Activated CD4-positive, alpha-beta T cell treated with anti-CD3 and anti-CD28 coated beads, Interleukin-2, amount 50 U/mL, for 48 hours (primary cell): ENCODE measurements around the gene PDIK1L.
"Not testable (repeated sequence)": the region's sequence is repeated elsewhere in the genome, so short reads cannot be mapped to it uniquely, and the experiment has no call there.

ENCODE experiments used
- DNase-seq, 2 experiments: peaks; one replicate each; pipeline ENCODE4 v3.0.0-alpha.2; 2020

Gene PDIK1L

DNA sequence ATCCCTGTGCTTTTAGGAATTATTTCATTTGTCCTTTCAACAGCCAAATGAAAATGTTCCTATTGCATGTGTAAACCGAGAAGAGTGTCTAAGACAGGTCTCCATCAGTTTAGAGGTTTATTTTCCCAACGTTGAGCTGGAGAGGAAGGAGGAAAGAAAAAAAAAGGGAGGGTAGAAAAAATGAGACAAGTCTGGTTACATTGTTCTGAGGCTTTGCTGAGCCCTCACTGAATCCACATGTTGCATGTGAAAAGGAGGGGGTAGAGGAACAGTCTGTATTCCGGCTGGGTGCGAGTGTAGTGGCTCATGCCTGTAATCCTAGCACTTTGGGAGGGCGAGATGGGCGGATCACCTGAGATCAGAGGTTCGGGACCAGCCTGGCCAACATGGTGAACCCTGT lies 19.2 kb upstream of the PDIK1L start:
- no peak for DNase-seq

DNA sequence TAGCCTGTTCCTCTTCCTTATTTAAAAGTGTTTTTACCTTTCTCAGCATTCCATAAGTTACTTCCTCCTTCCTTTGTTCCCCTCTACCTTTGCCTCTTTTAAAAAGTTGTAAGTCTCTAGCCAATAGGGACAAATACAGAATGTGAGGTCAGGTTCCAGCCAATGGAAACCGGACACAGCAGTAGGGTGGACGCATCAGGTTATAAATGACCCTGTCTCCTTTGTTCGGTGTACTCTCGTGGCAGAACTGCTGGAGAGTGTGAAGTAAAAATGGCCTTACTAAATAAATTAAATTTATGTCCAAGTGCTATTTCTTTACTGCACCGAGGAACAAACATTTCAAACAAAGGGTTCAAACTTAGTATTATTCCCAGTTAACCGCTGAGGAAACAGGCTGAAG lies 18.1 kb upstream of the PDIK1L start:
- DNase-seq, result not testable (repeated sequence)

DNA sequence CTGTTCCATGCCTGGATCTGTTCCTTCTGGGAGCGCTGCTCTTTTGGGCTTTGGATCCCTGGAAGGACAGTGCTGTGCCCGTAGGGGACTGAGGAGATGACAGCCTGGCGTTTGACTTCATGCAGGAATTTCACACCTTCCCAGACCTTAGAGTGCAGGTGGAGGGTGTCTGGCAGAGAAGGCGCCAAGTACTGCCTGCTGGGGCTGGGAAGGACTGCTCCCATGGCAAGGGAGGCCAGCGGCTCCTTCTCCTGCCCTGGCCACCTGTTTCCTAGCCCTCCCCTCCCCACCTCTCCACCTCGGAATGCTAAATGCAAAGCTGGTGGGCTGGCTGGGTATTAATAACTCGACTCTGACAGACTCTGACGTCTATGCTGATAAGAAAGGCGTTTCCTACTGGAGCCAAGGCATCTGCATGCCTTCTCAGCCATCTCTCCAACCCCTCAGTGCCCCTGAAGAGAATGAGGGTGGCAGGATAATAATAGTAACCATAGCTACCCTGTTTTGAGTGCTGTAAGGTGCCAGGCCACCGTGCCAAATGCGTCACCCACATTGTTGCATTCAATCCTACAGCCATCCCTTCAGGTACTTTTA lies 17.5 kb upstream of the PDIK1L start:
- no peak for DNase-seq

DNA sequence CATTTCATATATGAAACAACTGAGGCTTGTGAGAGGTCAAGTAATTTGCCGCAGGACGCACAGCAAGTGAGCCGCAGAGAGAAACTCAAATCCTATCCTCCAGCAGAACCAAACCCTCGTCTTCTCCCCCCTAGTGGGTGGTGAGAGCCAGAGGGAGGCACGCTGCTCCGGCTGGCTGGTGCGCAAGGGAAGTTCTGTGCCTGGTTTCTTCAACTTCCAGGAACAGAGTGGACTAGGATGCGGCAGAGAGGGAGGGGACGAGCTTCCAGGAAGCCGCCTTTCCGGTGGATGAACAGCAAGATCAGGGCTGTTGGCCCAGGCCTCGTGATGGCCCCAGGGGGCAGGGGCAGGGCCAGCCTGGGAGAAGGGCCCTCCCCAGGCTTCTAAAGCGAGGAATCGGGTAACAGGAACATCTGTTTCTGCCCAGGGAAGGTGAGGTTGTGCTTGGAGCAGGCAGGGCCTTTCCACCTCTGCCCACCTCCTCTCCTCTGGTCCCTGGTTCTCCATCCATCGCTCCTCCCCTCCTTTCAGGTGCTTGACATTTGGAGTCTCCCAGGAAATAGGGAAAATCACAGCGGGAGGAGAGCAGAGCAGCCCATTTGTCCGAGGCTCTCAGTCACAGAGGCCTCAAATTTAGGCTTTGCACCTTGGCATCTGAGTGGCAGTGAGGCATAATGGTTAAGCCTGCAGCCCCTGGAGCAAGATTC lies 16.8 kb upstream of the PDIK1L start:
- no peak for DNase-seq

DNA sequence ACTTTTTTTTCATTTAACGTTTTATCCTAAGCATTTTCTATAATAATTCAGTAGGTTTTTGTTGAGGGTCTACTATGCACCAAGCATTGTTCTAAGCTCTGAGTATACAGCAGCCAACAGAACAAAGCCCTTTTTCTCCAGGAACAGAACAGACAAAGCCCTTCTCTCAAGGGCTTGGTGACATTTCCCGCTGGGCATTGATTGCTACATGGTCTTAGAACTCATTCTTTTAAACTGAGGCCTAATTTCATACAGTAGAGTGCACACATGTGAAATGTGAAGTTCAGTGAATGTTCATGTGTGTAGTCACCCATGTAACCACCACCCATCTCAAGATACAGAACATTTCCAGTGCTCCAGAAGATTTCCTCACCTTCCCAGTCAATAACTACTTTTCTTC lies 15.2 kb upstream of the PDIK1L start:
- DNase-seq, result no peak

- DNase-seq, result no peak
These were observed 13.9 kb upstream of the PDIK1L start for GRCh38 chr1:26097696-26098095.

DNA sequence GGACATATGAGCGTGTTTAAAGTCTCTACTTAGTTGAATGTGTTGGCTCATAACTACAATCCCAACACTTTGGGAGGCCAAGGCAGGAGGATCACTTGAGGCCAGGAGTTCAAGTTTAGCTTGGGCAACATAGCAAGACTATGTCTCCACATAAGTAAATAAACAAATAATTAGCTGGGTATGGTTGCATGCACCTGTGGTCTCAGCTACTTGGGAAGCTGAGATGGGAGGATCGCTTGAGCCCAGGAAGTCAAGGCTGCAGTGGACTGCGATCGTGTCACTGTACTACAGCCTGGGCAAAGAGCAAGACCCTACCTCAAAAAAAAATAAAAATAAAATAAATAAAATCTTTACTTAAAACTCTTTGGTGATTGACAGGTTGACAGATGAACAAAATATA lies 13.0 kb upstream of the PDIK1L start:
- no peak for DNase-seq

- DNase-seq, result no peak
These were observed 11.8 kb upstream of the PDIK1L start for GRCh38 chr1:26099780-26100179.

GRCh38 chr1:26100204-26100603 lies 11.4 kb upstream of the PDIK1L start:
- not testable (repeated sequence) for DNase-seq

- no peak for DNase-seq
These were observed 9.5 kb upstream of the PDIK1L start for GRCh38 chr1:26102119-26102518.

DNA sequence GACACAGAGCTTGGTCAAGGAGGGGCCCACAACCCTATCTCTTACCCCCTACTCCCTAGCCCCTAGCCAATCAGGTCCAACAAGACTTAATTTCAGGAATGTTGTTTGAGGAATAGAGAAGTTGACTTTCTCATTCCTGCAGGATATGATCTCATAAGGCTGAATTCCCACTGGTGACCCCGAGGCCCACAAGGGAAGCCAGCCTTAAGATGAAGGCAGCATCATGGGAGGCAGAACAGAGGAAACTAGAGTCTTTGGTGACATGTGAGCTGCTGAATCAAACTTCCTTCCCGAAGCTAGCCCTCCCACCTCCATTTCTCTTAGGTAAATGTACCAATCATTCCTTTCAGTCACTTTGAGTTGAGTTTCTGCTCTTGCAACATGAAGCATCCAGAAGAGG lies 9.1 kb upstream of the PDIK1L start:
- no peak for DNase-seq

GRCh38 chr1:26105226-26105548 lies 6.4 kb upstream of the PDIK1L start:
- not testable (repeated sequence) for DNase-seq

- DNase-seq, result no peak
These were observed 2.1 kb upstream of the PDIK1L start for GRCh38 chr1:26109229-26110164.

GRCh38 chr1:26110731-26111529 lies 694 bp upstream of the PDIK1L start:
- peak; percentile 72 to 75 for DNase-seq

DNA sequence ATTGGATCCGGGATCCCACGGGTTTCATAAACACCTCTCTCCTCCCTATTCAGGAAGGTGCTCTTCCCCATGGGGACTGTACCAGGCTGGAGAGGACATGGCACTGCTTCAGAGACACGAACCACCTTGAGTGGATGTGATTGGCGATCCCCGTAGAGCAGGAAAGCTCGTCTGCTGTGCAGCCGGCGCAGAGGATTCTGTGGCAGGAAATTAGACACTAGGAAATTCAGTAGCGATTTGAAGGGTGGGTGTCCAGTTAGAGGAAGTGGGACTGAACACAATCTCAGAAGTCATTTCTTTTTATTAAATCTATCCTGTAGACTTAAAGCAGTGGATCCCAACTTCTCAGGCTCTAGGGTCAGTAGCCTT lies 767 bp downstream of the PDIK1L start:
- DNase-seq, result no peak

DNA sequence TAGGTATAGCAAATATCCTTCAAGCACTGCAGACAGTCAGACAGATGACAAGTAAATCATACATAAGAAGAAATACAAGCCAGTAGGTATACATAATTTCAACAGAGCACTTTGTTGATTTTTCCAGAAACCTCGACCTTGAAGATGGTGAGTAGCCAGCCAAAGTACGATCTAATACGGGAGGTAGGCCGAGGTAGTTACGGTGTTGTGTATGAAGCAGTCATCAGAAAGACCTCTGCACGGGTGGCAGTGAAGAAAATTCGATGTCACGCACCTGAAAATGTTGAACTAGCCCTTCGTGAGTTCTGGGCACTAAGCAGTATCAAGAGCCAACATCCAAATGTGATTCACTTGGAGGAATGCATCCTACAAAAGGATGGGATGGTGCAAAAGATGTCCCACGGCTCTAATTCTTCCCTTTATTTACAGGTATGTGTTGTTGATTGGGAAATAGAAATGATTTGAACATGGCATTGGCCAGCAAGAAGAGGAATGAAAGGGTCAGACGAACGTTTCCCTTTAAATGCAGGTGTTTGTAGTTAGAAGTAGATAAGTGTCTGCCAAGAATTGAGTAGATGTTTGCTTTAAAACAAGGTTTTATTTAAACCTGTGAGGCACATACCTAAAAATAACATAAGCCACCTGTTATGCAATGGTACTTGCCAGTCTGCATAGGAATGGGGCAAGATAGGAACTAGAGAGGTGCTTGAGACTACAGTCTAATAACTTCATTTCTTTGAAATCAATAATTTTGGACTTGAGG lies 2.7 kb downstream of the PDIK1L start:
- no peak for DNase-seq

DNA sequence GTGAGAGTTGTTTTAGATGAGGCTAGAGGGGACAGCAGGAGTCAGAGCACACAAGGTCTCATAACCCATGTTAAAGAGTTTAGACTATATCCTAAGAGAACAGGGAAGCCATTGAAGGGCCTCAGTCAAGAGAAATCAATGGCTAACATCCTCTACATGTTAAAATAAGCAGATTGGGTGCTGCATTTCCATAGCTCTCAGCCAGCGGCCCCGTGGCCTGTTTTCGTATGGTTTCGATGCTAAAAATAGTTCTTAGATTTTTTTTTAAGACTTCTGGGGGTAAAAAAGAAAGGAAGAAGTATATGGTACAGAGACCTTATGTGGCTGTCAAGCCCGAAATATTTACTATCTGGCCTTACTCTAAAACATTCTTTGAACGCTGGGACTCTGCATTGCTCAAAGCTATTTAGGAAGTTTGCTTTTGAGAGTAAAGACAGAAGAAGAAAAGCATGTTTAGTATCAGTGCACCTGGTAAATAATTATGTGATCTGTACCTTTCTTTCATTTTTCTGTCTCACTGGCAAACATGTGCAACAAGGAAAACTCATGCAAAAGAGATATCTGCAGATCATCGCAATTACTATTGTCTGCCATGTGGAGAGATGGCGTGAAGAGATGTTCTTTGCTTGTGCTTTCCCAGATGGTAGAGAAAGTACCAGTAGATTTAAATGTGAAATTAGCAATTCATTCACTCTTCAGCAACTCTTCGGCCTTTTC lies 8.4 kb downstream of the PDIK1L start:
- DNase-seq, result no peak

DNA sequence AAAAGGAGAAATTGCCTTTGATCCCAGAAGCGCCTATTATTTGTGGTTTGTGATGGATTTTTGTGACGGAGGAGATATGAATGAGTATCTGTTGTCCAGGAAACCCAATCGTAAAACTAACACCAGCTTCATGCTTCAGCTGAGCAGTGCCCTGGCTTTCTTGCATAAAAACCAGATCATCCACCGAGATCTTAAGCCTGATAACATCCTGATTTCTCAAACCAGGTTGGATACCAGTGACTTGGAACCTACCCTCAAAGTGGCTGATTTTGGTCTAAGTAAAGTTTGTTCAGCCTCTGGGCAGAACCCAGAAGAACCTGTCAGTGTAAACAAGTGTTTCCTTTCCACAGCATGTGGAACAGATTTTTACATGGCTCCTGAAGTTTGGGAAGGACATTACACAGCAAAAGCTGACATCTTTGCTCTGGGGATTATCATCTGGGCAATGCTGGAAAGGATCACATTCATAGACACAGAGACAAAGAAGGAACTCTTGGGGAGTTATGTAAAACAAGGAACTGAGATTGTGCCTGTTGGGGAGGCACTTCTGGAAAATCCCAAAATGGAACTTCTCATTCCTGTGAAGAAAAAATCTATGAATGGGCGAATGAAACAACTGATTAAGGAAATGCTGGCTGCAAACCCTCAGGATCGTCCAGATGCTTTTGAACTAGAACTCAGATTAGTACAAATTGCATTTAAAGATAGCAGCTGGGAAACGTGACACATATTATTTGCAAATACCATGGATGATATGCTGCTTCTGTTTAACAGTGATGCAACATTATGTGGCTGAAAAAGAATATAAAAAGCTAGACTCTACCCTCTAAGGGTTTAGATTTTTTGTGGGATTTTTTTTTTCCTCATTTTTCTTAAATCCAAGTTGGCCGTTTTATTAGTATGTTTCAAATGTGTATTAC lies 10.5 kb downstream of the PDIK1L start:
- DNase-seq, result no peak

DNA sequence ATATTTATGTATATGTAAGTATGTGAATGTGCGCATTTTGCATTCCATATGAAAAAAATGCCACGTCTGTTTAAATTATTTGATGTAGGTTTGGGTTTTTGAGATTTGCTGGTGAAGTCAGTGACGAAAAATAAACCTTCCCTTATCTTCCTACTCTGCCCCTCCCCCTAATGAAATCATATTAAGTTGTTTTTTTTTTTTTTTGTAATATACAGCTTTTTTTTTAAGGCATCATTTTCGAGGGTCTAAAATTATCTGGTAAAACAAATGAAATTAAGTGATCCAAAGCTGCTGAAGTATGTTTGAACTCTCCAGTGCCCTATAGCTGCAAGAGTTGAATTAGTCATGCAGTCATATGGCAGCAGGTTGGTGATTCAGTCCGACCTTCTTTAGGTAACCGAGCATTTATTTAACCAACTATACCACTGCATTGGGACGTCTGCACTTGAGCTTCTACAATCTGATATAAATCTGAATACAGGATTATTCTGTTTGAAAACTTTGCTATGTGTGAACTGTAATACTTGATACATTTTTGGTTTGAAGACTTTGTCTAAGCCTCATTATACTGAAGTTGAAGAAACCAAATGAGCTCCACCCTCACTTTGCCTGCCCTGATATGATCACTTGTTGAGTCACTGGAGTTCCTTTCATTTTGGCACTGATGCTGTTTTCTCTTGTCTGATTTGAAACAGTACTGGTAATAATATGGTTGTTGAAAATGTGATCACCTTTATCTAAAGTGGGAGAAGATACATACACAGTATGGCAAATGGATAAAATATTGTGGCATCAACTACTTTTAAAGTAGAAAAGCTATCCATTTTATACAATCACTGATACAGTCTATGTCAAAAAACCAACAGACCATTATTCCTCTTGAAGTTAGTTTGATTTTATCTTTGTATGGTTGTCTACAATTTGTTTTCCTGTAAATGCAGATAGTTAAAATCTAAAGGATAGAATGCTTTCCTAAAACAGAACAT lies 11.7 kb downstream of the PDIK1L start:
- no peak for DNase-seq
